HepG2 (cell line): Measurements from ENCODE around the gene TPGS1. TPM values are rescaled to one million over a fixed set of nuclear protein-coding genes. Genes with fewer than 3 reads are reported as not detected.

Experiments used
- CBX2 ChIP-seq, 2 experiments: fragments of 200-600 bp in 1 of 2; sonication (generic); formaldehyde crosslinking in 1 of 2; IDR thresholded peaks; 2 replicates each; pipeline versions ENCODE4 v1.7.0 to v1.8.1; 2018 to 2022; ENCODE audit warnings: low read depth in 2 of 2, low read length in 1 of 2, mild to moderate bottlenecking in 1 of 2, missing genetic modification reagents in 1 of 2
- DR1 ChIP-seq: sonication (generic); formaldehyde crosslinking; IDR thresholded peaks from 2 replicates; pipeline ENCODE4 v1.8.0; 2021; ENCODE audit warnings: mild to moderate bottlenecking, missing genetic modification reagents, inconsistent platforms
- HNF4A ChIP-seq: sonication (generic); formaldehyde crosslinking; IDR thresholded peaks from 2 replicates; pipeline ENCODE4 v1.4.0; 2020; ENCODE audit warnings: missing genetic modification reagents
- HOXA5 ChIP-seq: sonication (generic); formaldehyde crosslinking; IDR thresholded peaks from 2 replicates; pipeline ENCODE4 v1.4.0; 2020; ENCODE audit warnings: missing genetic modification reagents
- HOXA9 ChIP-seq: sonication (generic); formaldehyde crosslinking; IDR thresholded peaks from 2 replicates; pipeline ENCODE4 v1.8.1; 2022; ENCODE audit warnings: missing genetic modification reagents, mild to moderate bottlenecking, moderate library complexity, borderline replicate concordance
- RAD21 ChIP-seq: fragments of 450-650 bp; formaldehyde crosslinking; IDR thresholded peaks from 2 replicates; pipeline ENCODE4 v1.5.0; 2020; ENCODE audit warnings: mild to moderate bottlenecking
- SMYD3 ChIP-seq: sonication (generic); formaldehyde crosslinking; IDR thresholded peaks from 2 replicates; pipeline ENCODE4 v1.8.1; 2023; ENCODE audit warnings: mild to moderate bottlenecking, missing genetic modification reagents
- TAF15 ChIP-seq: fragments of 200-400 bp; formaldehyde crosslinking; IDR thresholded peaks from one replicate; pipeline ENCODE4 v1.6.1; 2018; ENCODE audit warnings: mild to moderate bottlenecking, low read depth, low read length; ENCODE audit not compliant: poor library complexity, severe bottlenecking
- ZBTB8A ChIP-seq: sonication (generic); formaldehyde crosslinking; IDR thresholded peaks from 2 replicates; pipeline ENCODE4 v1.4.0; 2020; ENCODE audit warnings: mild to moderate bottlenecking, low read depth, missing genetic modification reagents, borderline replicate concordance
- ZNF225 ChIP-seq: sonication (generic); formaldehyde crosslinking; IDR thresholded peaks from 2 replicates; pipeline ENCODE4 v1.4.0; 2020; ENCODE audit warnings: mild to moderate bottlenecking, missing genetic modification reagents
- ZNF354B ChIP-seq: sonication (generic); formaldehyde crosslinking; IDR thresholded peaks from 2 replicates; pipeline ENCODE4 v1.8.0; 2022; ENCODE audit warnings: mild to moderate bottlenecking, missing genetic modification reagents
- ZNF441 ChIP-seq: sonication (generic); formaldehyde crosslinking; IDR thresholded peaks from 2 replicates; pipeline ENCODE4 v1.7.0; 2021; ENCODE audit warnings: missing genetic modification reagents, borderline replicate concordance
- ZNF546 ChIP-seq: sonication (generic); formaldehyde crosslinking; conservative IDR thresholded peaks from 2 replicates; pipeline ENCODE4 v1.8.1; 2023; ENCODE audit warnings: mild to moderate bottlenecking, missing genetic modification reagents
- ZNF607 ChIP-seq: sonication (generic); formaldehyde crosslinking; IDR thresholded peaks from 2 replicates; pipeline ENCODE4 v1.5.1; 2020; ENCODE audit warnings: missing genetic modification reagents, mild to moderate bottlenecking, borderline replicate concordance
- ZNF674 ChIP-seq: sonication (generic); formaldehyde crosslinking; IDR thresholded peaks from 2 replicates; pipeline ENCODE4 v1.5.0; 2020; ENCODE audit warnings: low read depth, mild to moderate bottlenecking, missing genetic modification reagents
- ZNF703 ChIP-seq: sonication (generic); formaldehyde crosslinking; IDR thresholded peaks from 2 replicates; pipeline ENCODE4 v1.5.1; 2020; ENCODE audit warnings: missing genetic modification reagents, mild to moderate bottlenecking, moderate library complexity, borderline replicate concordance
- ZNF749 ChIP-seq: sonication (generic); formaldehyde crosslinking; IDR thresholded peaks from 2 replicates; pipeline ENCODE4 v1.8.0; 2022; ENCODE audit warnings: mild to moderate bottlenecking, missing genetic modification reagents, moderate library complexity, borderline replicate concordance
- ZSCAN29 ChIP-seq: sonication (generic); formaldehyde crosslinking; conservative IDR thresholded peaks from 2 replicates; pipeline ENCODE4 v1.4.0; 2020; ENCODE audit warnings: mild to moderate bottlenecking, missing genetic modification reagents
- polyA plus RNA-seq, 8 experiments: library from polyadenylated mRNA; depleted of rRNA in 3 of 8; stranded (reverse) in 7 of 8; unstranded in 1 of 8; fragments of >200 nt; fragmentation: Illumina TruSeq in 4 of 8; extraction: Trizol in 4 of 8; gene quantifications; 2 replicates each; pipeline versions ENCODE4 v1.2.1 to v1.2.3, GENCODE V29; 2011 to 2016; ENCODE audit warnings: low read depth in 4 of 8, missing spikeins in 1 of 8, mixed read lengths in 1 of 8; ENCODE audit not compliant: insufficient read depth in 1 of 8
- total RNA-seq, 5 experiments: library from RNA; depleted of rRNA; stranded (reverse); fragments of >200 nt; fragmentation: Illumina TruSeq; extraction: Trizol; gene quantifications; 2 replicates each; pipeline ENCODE4 v1.2.3, GENCODE V29; 2016; ENCODE audit warnings: low read depth in 1 of 5
- TF ChIP-seq, protein P1 (sequence below): sonication (generic); formaldehyde crosslinking; IDR thresholded peaks from 2 replicates; pipeline ENCODE4 v1.5.0; 2020; ENCODE audit warnings: mild to moderate bottlenecking, missing genetic modification reagents, borderline replicate concordance
- TF ChIP-seq, protein P2 (sequence below): IDR thresholded peaks from 2 replicates; pipeline ENCODE4 v1.6.1; 2016
- TF ChIP-seq, protein P3 (sequence below): sonication (generic); formaldehyde crosslinking; IDR thresholded peaks from 2 replicates; pipeline ENCODE4 v1.4.0; 2020; ENCODE audit warnings: missing genetic modification reagents
- TF ChIP-seq, protein P4 (sequence below): IDR thresholded peaks from 2 replicates; pipeline ENCODE4 v1.6.1; 2018; ENCODE audit warnings: missing genetic modification reagents

TPGS1 gene
- total and polyA plus RNA-seq, 2 of the 13 experiments (the other 11 are each of a cell fraction or from before 2014, with no cell fraction given) = 1.1 to 6.2 TPM

DNA sequence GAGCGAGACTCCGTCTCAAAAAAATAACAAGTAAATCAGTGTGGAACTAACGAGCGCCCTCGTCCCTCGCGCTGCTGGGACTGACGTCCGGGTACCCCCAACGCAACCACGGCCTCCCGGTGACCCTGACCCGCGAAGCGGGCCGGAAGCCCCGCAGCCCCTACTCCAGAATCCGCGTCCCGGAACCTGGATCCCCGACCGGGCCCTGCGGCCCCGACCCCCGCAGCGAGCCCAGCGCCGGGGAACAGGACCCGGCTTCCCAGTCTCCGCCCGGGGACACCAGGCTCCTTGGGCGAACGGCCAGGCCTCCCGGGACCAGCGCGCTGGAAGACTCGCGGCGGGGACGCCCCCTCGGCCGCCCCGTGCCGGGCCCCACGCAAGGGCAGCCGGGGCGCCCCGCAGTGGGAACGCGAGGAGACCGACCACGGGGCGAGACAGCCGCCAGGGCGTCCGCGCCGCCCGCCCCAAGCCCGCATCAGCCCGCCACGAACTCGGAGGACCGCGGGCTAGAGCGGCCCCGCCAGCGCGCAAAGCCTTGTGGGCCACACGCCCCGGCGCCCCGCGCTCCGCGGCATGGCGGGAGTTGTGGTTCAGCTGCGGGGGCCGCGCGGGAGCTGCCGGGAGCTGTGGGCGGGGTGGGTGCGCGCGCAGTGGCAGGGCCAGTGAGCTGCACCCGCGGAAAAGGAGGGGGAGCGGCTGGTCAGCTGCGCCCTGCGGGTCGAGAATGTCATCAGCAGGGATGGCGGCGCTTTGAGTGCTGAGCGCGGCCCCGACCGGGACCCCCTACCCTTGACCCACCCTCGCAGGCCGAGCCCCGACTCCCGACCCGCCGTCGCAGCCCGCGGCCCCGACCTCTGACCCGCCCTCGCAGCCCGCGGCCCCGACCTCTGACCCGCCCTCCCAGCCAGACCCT, 18.5 kb upstream of the TPGS1 start (continued):
- TF ChIP-seq, protein P1, sequence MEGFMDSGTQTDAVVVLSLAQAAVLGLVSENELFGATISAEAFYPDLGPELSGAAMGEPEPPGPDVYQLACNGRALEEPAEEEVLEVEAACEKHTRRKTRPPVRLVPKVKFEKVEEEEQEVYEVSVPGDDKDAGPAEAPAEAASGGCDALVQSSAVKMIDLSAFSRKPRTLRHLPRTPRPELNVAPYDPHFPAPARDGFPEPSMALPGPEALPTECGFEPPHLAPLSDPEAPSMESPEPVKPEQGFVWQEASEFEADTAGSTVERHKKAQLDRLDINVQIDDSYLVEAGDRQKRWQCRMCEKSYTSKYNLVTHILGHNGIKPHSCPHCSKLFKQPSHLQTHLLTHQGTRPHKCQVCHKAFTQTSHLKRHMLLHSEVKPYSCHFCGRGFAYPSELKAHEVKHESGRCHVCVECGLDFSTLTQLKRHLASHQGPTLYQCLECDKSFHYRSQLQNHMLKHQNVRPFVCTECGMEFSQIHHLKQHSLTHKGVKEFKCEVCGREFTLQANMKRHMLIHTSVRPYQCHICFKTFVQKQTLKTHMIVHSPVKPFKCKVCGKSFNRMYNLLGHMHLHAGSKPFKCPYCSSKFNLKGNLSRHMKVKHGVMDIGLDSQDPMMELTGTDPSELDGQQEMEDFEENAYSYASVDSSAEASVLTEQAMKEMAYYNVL (CRISPR knock-in tag) = no peak
- peak; percentile 50; the same call in 1 of the 2 replicates for TF ChIP-seq ZNF546 (CRISPR knock-in tag)
- 0 out of 2 replicates have a peak, but pooled peaks have one; percentile 36 for TF ChIP-seq ZBTB8A (CRISPR knock-in tag)
- no peak for TF ChIP-seq ZNF674 (CRISPR knock-in tag)
- TF ChIP-seq HOXA5 (CRISPR knock-in tag) = no peak; the same call in none of the 2 replicates
- peak; percentile 98 for TF ChIP-seq ZNF441 (CRISPR knock-in tag)
- 0 out of 2 replicates have a peak, but pooled peaks have one; percentile 40 for TF ChIP-seq ZNF607
- TF ChIP-seq, protein P2, sequence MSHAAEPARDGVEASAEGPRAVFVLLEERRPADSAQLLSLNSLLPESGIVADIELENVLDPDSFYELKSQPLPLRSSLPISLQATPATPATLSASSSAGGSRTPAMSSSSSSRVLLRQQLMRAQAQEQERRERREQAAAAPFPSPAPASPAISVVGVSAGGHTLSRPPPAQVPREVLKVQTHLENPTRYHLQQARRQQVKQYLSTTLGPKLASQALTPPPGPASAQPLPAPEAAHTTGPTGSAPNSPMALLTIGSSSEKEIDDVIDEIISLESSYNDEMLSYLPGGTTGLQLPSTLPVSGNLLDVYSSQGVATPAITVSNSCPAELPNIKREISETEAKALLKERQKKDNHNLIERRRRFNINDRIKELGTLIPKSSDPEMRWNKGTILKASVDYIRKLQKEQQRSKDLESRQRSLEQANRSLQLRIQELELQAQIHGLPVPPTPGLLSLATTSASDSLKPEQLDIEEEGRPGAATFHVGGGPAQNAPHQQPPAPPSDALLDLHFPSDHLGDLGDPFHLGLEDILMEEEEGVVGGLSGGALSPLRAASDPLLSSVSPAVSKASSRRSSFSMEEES (CRISPR knock-in tag) = peak; percentile 23; the same call in 1 of the 2 replicates
- TF ChIP-seq, protein P3, sequence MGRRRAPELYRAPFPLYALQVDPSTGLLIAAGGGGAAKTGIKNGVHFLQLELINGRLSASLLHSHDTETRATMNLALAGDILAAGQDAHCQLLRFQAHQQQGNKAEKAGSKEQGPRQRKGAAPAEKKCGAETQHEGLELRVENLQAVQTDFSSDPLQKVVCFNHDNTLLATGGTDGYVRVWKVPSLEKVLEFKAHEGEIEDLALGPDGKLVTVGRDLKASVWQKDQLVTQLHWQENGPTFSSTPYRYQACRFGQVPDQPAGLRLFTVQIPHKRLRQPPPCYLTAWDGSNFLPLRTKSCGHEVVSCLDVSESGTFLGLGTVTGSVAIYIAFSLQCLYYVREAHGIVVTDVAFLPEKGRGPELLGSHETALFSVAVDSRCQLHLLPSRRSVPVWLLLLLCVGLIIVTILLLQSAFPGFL (CRISPR knock-in tag) = no peak; the same call in 1 of the 2 replicates
- no peak; the same call in 1 of the 2 replicates for TF ChIP-seq HOXA9 (CRISPR knock-in tag)
- TF ChIP-seq HNF4A (CRISPR knock-in tag) = peak; percentile 5; the same call in 1 of the 2 replicates
- 0 out of 2 replicates have a peak, but pooled peaks have one; percentile 42 for TF ChIP-seq ZNF354B
- no peak for TF ChIP-seq SMYD3 (CRISPR knock-in tag)
- no peak for TF ChIP-seq CBX2 (IDR thresholded peaks at IDR 0.05; ENCODE audit: low read depth, low read length)
- no peak for TF ChIP-seq CBX2 (CRISPR knock-in tag; IDR thresholded peaks at IDR 0.05; ENCODE audit: low read depth)
- TF ChIP-seq ZNF225 (CRISPR knock-in tag) = no peak
- TF ChIP-seq RAD21 (CRISPR knock-in tag) = peak; percentile 55
- TF ChIP-seq ZNF749 (CRISPR knock-in tag) = 0 out of 2 replicates have a peak, but pooled peaks have one; percentile 12
- peak; percentile 39; the same call in 1 of the 2 replicates for TF ChIP-seq DR1
- TF ChIP-seq, protein P4, sequence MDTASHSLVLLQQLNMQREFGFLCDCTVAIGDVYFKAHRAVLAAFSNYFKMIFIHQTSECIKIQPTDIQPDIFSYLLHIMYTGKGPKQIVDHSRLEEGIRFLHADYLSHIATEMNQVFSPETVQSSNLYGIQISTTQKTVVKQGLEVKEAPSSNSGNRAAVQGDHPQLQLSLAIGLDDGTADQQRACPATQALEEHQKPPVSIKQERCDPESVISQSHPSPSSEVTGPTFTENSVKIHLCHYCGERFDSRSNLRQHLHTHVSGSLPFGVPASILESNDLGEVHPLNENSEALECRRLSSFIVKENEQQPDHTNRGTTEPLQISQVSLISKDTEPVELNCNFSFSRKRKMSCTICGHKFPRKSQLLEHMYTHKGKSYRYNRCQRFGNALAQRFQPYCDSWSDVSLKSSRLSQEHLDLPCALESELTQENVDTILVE (CRISPR knock-in tag) = peak; percentile 95
- no peak; the same call in 1 of the 2 replicates for TF ChIP-seq ZSCAN29 (CRISPR knock-in tag)
- TF ChIP-seq TAF15 = peak; percentile 25
- TF ChIP-seq ZNF703 (CRISPR knock-in tag) = no peak
